ENCODE data around the gene NXNL1. TPM values are rescaled to one million over a fixed set of nuclear protein-coding genes. Genes with fewer than 3 reads are reported as not detected.

The NXNL1 gene
- total and polyA plus RNA-seq, 2 donors (not counting 3 experiments of a cell fraction or from before 2014, with no cell fraction given) = not detected

DNA sequence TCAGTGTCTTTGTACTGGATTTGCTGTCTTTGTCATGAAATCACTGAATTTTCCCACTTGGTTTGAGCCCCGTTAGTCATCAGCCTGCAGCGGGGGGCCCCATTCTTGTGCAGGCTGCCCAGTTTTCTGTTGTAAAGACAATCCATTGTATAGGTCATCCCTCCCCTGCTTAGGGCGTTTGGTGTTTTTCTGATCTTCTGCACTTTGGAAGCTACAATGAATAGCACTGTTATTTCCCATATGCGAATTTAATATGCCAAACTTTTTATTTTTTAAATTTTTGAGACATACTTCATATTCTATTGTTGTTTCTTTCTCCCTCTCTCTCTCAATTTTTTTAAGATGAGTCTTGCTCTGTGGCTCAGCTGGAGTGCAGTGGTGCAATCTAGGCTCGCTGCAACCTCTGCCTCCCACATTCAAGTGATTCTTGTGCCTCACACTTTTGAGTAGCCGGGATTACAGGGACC, 18.6 kb upstream of the NXNL1 start:
- H3K9me3 ChIP-seq (replicated peaks; ENCODE audit: control insufficient read depth, insufficient read depth, low read length) = no peaks in the 10 kb centered on the region
- H3K9ac ChIP-seq (replicated peaks; ENCODE audit: extremely low read depth, insufficient read depth, low read length) = no peak overlapping the region
- FAIRE-seq (no peak), DNase-seq (ENCODE audit: low read depth, low spot score) (no peak)
- H3K27ac ChIP-seq (ENCODE audit: insufficient read depth, low read depth, low read length) = no peak overlapping the region
- H3K4me2 ChIP-seq (ENCODE audit: insufficient read depth, low read length) = no peak overlapping the region
- intact Hi-C loops (cut with micrococcal nuclease) = no loop called here
- CTCF ChIA-PET = interaction anchor here (1.1 to 1.4 kb wide), 2 partner anchors 13 to 17 kb away, joined by 4 to 5 read pairs; no protein-coding TSS in a partner anchor
- no peaks in the 10 kb centered on the region for H3K9me1 ChIP-seq (replicated peaks; ENCODE audit: control insufficient read depth, extremely low read depth, insufficient read depth, low read length)
- H3K79me2 ChIP-seq (ENCODE audit: control insufficient read depth, insufficient read depth, low read length) = no peaks in the 10 kb centered on the region
- POLR2A ChIA-PET = no interaction called here
- H4K20me1 ChIP-seq (replicated peaks; ENCODE audit: control insufficient read depth, extremely low read depth, insufficient read depth, low read length) = no peaks in the 10 kb centered on the region
- no TSS peak for BruUV-seq (replicated peaks)
- TF ChIP-seq, protein P1, sequence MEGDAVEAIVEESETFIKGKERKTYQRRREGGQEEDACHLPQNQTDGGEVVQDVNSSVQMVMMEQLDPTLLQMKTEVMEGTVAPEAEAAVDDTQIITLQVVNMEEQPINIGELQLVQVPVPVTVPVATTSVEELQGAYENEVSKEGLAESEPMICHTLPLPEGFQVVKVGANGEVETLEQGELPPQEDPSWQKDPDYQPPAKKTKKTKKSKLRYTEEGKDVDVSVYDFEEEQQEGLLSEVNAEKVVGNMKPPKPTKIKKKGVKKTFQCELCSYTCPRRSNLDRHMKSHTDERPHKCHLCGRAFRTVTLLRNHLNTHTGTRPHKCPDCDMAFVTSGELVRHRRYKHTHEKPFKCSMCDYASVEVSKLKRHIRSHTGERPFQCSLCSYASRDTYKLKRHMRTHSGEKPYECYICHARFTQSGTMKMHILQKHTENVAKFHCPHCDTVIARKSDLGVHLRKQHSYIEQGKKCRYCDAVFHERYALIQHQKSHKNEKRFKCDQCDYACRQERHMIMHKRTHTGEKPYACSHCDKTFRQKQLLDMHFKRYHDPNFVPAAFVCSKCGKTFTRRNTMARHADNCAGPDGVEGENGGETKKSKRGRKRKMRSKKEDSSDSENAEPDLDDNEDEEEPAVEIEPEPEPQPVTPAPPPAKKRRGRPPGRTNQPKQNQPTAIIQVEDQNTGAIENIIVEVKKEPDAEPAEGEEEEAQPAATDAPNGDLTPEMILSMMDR (IDR thresholded peaks at IDR 0.05; ENCODE audit: extremely low read depth in 1 of 2, insufficient read depth in 1 of 2, low read depth in 1 of 2, low read length in 2 of 2) = no peak
- TF ChIP-seq EZH2 (IDR thresholded peaks at IDR 0.05; ENCODE audit: borderline replicate concordance, low read depth, low read length, severe bottlenecking) (no peak), POLR2A (IDR thresholded peaks at IDR 0.05; ENCODE audit: low read depth, low read length) (no peak), FOS (IDR thresholded peaks at IDR 0.05; ENCODE audit: borderline replicate concordance, insufficient read depth, low read length) (no peak), GATA2 (IDR thresholded peaks at IDR 0.05; ENCODE audit: insufficient read depth, insufficient read length, low read depth, low read length) (no peak), JUN (IDR thresholded peaks at IDR 0.05; ENCODE audit: borderline replicate concordance, insufficient read depth, insufficient read length, low read depth) (no peak), POLR2AphosphoS5 (IDR thresholded peaks at IDR 0.05; ENCODE audit: insufficient read depth, low read depth, low read length) (no peak), MYC (IDR thresholded peaks at IDR 0.05; ENCODE audit: low read depth, low read length) (no peak), MAX (IDR thresholded peaks at IDR 0.05; ENCODE audit: insufficient read depth, insufficient read length) (no peak)
- H3K36me3 ChIP-seq (ENCODE audit: control insufficient read depth in 2 of 2, extremely low read depth in 1 of 2, insufficient read depth in 2 of 2, low read length in 2 of 2) = no peaks in the 10 kb centered on the region
- no peak overlapping the region for H3K4me3 ChIP-seq (replicated peaks in 1 of 3; ENCODE audit: insufficient read depth in 1 of 3, low read depth in 1 of 3, low read length in 3 of 3)
- no peaks in the 10 kb centered on the region for H3K27me3 ChIP-seq (ENCODE audit: control insufficient read depth in 2 of 2, insufficient read depth in 2 of 2, low read length in 2 of 2)
- H3K4me1 ChIP-seq (ENCODE audit: control insufficient read depth, extremely low read depth, insufficient read depth, low read length) = no peaks in the 10 kb centered on the region
- dilution Hi-C loops (cut with MboI; ENCODE audit: extremely low pct_ligation_motif_present, low sequenced_read_pairs) = no loop called here
- no peak overlapping the region for H2AFZ ChIP-seq (ENCODE audit: low read depth, low read length)
